ENCODE measurements around the gene TRIM68. TPM values are rescaled to one million over a fixed set of nuclear protein-coding genes. Genes with fewer than 3 reads are reported as not detected.

Gene TRIM68
- total RNA-seq, 1 experiment from 2014 or later = 8.2 TPM

DNA sequence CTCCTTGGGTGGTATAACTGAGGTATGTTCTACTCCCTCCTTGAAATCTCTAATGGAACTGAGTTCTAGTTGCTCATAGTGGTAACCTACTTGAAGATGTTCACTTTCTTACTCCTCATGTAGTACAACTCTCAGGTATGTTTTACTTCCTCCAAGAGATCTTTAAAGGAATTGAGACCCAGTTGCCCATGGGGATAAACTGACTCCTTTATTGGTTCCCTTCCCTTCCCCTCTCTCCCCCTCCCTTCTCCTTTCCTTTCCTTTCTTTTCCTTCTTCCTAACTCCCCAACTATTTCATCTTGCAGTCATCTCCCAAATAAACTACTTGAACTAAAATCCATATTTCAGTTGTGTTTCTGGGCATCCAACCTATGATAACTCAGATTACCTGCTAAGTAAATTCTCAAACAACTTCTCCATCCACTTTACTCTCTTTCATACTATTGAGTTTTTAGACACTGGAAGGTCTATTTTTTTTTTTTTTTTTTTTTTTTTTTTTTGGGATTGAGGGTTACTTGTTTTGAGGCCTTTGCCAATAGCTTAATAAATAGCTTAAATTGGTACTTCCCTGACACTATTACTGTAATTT lies 7.9 kb upstream of the TRIM68 start (continued):
- TF ChIP-seq ZSCAN18 (CRISPR knock-in tag; IDR thresholded peaks at IDR 0.05) (no peak), JUN (CRISPR knock-in tag; IDR thresholded peaks at IDR 0.05) (no peak), SOX15 (CRISPR knock-in tag; IDR thresholded peaks at IDR 0.05) (no peak), RORB (CRISPR knock-in tag; IDR thresholded peaks at IDR 0.05) (no peak), ZNF532 (CRISPR knock-in tag; IDR thresholded peaks at IDR 0.05; ENCODE audit: borderline replicate concordance) (no peak), CTCF (IDR thresholded peaks at IDR 0.05) (no peak)

- peaks cover 13% of the 10 kb centered on the region for H3K9me3 Mint-ChIP-seq
- no peak overlapping the region for H3K27ac Mint-ChIP-seq
- CTCF ChIA-PET = interaction anchor here (0.7 kb wide), 1 partner anchor 25 kb away, joined by 4 read pairs; no protein-coding TSS in a partner anchor
- POLR2A ChIA-PET = no interaction called here
- no peaks in the 10 kb centered on the region for H3K36me3 Mint-ChIP-seq
- no peak for DNase-seq (ENCODE audit: low spot score)
- H3K27me3 Mint-ChIP-seq (ENCODE audit: low read depth) = peaks cover 22% of the 10 kb centered on the region
- peaks cover 7% of the 10 kb centered on the region for H3K4me1 Mint-ChIP-seq
- no peak overlapping the region for H3K4me3 Mint-ChIP-seq
- ATAC-seq = no peak
- TF ChIP-seq HMGXB4 (CRISPR knock-in tag; IDR thresholded peaks at IDR 0.05) (no peak), E2F1 (CRISPR knock-in tag; IDR thresholded peaks at IDR 0.05) (no peak), ARID4B (CRISPR knock-in tag; IDR thresholded peaks at IDR 0.05; ENCODE audit: borderline replicate concordance) (no peak), ZNF281 (CRISPR knock-in tag; IDR thresholded peaks at IDR 0.05) (no peak)
- TF ChIP-seq, protein P1, sequence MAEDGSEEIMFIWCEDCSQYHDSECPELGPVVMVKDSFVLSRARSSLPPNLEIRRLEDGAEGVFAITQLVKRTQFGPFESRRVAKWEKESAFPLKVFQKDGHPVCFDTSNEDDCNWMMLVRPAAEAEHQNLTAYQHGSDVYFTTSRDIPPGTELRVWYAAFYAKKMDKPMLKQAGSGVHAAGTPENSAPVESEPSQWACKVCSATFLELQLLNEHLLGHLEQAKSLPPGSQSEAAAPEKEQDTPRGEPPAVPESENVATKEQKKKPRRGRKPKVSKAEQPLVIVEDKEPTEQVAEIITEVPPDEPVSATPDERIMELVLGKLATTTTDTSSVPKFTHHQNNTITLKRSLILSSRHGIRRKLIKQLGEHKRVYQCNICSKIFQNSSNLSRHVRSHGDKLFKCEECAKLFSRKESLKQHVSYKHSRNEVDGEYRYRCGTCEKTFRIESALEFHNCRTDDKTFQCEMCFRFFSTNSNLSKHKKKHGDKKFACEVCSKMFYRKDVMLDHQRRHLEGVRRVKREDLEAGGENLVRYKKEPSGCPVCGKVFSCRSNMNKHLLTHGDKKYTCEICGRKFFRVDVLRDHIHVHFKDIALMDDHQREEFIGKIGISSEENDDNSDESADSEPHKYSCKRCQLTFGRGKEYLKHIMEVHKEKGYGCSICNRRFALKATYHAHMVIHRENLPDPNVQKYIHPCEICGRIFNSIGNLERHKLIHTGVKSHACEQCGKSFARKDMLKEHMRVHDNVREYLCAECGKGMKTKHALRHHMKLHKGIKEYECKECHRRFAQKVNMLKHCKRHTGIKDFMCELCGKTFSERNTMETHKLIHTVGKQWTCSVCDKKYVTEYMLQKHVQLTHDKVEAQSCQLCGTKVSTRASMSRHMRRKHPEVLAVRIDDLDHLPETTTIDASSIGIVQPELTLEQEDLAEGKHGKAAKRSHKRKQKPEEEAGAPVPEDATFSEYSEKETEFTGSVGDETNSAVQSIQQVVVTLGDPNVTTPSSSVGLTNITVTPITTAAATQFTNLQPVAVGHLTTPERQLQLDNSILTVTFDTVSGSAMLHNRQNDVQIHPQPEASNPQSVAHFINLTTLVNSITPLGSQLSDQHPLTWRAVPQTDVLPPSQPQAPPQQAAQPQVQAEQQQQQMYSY (CRISPR knock-in tag; IDR thresholded peaks at IDR 0.05) = no peak
Observed at GRCh38 chr11:4611986-4612385, 4.0 kb upstream of the TRIM68 start.

All from WTC11 (cell line).